LHCN-M2 (cell line): ENCODE measurements around the gene SLC25A23. TPM values are rescaled to one million over a fixed set of nuclear protein-coding genes. Genes with fewer than 3 reads are reported as not detected.
A peak's percentile ranks its signal among the peaks of the same experiment; 100 is the strongest.

Experiments used
- DNase-seq: peaks from one replicate; pipeline ENCODE4 v3.0.0-alpha.2; 2012; ENCODE audit warnings: low read depth
- total RNA-seq: library from RNA; depleted of rRNA; stranded (reverse); fragments of >200 nt; gene quantifications from 2 replicates; pipeline ENCODE4 v1.2.3, GENCODE V29; 2014

The SLC25A23 gene
- total RNA-seq, 1 experiment from 2014 or later, result 5.5 TPM

- peak; percentile 100 for DNase-seq
These were observed 34.5 kb downstream of the SLC25A23 start for GRCh38 chr19:6424939-6425731.

- no peak for DNase-seq
These were observed 35.2 kb downstream of the SLC25A23 start, which contains the start of gene KHSRP for GRCh38 chr19:6424195-6424938. Gene KHSRP, minus strand, starts transcription at chr19:6424811. Its CDS starts 110 bp downstream, at chr19:6424701.

GRCh38 chr19:6423499-6424194 is 35.9 kb downstream of the SLC25A23 start:
- peak; percentile 53 for DNase-seq

- no peak for DNase-seq
These were observed 38.2 kb downstream of the SLC25A23 start for GRCh38 chr19:6421075-6422014.

- DNase-seq, result no peak
These were observed 41.0 kb downstream of the SLC25A23 start for GRCh38 chr19:6418562-6418932.

GRCh38 chr19:6417713-6418561 is 41.7 kb downstream of the SLC25A23 start:
- DNase-seq, result no peak

GRCh38 chr19:6416658-6417405 is 42.8 kb downstream of the SLC25A23 start:
- no peak for DNase-seq

- DNase-seq, result no peak
These were observed 43.9 kb downstream of the SLC25A23 start for GRCh38 chr19:6415591-6416190.

- DNase-seq, result no peak
These were observed 44.6 kb downstream of the SLC25A23 start for GRCh38 chr19:6414793-6415590.

- DNase-seq, result no peak
These were observed 45.6 kb downstream of the SLC25A23 start for GRCh38 chr19:6413721-6414643.

- no peak for DNase-seq
These were observed 46.3 kb downstream of the SLC25A23 start for GRCh38 chr19:6413291-6413690.

- no peak for DNase-seq
These were observed 47.0 kb downstream of the SLC25A23 start for GRCh38 chr19:6412447-6413091.

GRCh38 chr19:6412061-6412446 is 47.5 kb downstream of the SLC25A23 start:
- no peak for DNase-seq

GRCh38 chr19:6409346-6409745 is 50.2 kb downstream of the SLC25A23 start:
- DNase-seq, result no peak

- no peak for DNase-seq
These were observed 53.2 kb downstream of the SLC25A23 start for GRCh38 chr19:6406401-6406800.

- DNase-seq, result no peak
These were observed 56.6 kb downstream of the SLC25A23 start for GRCh38 chr19:6402837-6403608.
